NCI-H524 treated with DMSO at 0.1 percent for 48 hours (cell line): ENCODE data around the gene ARL6IP1.
"Not testable (repeated sequence)": the region's sequence is repeated elsewhere in the genome, so short reads cannot be mapped to it uniquely, and the experiment has no call there.

Experiments
- DNase-seq: peaks from one replicate; lab custom pipeline; 2025; lab: John Stamatoyannopoulos, UW

The ARL6IP1 gene

DNA sequence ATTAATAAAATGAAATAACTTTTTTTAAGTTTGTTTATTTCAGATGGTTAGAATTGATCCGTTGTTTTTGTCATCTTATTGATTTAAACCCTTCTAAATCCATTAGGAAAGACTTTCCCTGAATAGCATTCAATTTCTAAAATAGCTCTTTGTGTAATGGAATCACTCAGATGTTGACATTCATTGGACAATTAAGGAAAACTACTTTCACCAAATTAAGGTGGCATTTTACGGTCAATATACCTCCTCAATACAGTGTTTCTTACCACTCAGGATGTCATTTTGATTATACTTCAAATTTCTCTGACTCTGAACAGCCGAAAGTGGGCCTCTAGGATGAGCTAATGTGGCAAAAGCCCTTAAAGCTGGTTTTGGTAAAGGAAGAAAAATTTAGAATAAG, 1.8 kb downstream of the ARL6IP1 start:
- no peak for DNase-seq

DNA sequence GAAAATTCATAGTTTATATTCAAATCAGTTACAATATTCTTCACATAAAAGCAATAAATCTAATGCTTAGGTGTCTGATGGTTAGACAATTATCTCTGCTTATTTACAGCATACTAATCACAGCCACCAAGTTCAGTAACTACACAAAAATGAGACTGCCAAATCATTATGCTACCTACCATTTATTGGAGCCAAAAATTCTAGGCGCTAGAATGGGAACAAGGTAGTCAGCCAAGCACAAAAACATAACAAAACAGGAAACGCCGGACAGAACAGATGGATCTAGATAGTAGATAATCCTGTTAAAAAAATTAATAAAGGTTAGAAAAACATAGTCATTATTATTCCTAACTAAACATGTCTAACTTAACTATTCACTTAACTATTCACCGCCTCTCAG, 3.6 kb downstream of the ARL6IP1 start:
- no peak for DNase-seq

DNA sequence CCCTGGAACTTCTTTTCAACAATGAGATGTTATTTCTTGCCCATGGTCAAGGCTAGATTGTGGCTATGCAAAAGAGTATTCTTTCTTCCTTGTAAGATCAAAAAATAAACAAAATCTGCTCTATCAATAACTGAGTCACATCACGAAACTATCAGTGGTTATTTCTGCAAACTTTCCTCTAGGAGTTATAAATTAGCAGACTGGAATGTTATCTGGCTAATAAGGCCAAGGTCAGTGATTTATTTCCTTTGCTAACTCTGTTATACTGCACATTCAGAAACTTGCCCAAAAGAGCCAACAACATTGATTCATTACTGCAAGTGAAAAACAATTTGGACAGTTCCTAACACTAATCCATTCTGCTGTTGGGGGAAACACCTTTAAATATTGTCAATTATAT, 5.0 kb downstream of the ARL6IP1 start:
- DNase-seq = no peak

DNA sequence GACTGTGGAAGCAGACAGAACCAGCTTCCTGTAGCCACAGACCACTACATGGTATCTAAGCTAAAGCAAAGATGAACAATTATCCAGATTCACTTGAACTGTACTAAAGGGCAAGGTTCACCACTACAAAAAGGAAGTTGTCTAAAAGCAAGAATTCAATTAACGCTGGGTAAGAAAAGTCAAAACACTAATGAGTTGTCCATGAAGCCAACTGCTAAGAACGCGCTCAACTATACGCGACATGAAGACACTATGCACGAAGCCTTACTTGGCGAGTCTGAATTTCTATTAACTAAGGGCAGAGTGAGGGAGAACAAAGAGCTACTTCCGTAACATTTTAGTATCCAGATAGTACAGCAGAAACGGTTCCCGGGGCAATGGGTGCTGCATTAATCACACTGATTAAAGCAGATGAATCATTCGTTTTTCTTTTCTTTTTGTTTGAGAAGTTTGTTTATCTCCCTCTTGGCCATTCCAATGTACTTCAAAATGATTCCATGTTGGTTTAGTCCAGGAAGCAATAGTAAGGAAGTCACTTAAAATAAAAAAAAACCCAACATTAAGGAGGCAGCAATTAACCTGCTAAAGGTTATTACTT, 8.4 kb downstream of the ARL6IP1 start:
- DNase-seq = no peak

DNA sequence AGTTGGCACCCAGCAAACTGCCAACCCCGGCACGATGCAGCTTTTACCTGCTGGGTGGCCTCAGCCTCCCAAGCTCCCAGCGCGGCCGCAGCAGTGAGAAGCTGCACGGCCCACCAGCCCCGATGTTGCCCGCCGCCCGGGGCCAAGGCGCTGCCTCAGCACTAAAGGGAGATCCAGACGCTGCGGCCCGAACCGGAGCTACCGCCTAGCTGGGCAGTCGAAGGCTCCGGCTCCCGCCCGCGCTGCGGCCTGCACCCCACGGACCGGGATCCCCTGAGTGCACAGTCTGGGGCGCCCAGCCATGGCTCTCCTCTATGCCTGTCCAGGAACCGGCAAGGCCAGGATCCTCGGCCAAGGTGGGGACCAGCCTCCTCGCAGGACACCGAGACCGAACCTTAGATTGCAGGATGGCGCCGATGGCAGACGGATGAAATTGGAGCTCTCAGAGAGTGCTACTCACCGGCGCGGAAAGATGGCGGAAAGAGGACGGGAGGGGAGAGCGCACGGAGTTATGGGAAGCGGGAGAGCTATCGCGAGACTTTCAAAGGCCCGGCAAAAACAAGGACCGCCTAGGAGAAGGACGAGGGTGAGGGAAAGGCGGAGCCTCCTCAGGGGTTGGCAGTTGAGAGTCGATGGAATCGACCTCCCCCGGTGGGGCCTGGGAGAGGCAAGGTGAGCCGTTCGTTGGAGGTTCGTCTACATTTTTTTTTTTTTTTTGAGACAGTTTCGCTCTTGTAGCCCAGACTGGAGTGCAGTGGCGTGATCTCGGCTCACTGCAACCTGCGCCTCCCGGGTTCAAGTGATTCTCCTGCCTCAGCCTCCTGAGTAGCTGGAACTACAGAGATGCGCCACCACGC, 11.3 kb downstream of the ARL6IP1 start, which contains the start of gene RPS15A:
RPS15A (minus strand) TSS at position 485 of the 857 bp plus-strand sequence. CDS start 1,221 bp downstream, outside the sequence.
- DNase-seq = peak; percentile 86

DNA sequence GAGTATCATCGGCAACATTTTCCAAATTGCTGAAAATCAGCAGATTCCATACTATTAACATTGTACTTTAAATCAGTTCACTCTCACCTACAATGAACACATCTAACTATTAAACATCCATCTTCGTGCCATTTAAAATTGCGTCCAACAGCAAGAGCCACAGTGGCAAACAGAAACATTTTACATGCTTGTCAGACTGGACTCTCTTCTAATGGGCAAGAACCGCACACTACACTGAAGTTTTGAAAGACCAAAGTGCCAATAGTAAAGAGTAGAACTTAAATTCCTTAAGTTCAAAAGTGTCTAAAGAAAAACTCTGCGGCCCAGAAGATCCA, 11.9 kb downstream of the ARL6IP1 start:
- DNase-seq = no peak

DNA sequence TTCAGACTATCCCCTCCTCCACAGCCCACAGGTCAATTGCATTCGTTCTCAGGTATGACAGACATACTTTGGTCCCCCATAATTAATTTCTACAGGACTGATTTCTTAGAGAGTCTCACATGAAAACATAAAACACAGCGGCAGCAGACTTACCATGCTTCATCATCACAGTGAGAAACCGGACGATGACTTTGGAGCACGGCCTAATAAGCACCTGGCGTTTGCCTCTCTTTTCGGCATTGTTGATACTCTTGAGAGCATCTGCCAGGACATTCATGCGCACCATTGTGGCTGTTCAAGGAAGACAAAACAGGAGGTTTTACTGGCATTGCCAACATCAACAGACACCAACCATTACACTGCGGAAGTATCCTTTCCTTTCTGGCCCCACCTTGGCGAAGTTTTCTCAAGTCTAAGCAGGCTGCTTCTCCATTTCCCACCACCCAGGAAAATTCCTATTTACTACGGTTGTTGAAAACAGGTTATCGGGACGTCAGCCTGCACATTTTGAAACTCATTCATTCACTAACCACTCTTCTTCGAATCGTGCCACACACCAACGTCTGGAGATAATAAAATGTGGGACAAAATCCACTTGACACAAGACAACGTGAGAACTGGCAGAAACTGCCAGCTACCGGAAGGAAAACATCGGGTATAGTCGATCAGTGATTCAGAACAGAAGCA, 12.4 kb downstream of the ARL6IP1 start:
- DNase-seq = no peak

DNA sequence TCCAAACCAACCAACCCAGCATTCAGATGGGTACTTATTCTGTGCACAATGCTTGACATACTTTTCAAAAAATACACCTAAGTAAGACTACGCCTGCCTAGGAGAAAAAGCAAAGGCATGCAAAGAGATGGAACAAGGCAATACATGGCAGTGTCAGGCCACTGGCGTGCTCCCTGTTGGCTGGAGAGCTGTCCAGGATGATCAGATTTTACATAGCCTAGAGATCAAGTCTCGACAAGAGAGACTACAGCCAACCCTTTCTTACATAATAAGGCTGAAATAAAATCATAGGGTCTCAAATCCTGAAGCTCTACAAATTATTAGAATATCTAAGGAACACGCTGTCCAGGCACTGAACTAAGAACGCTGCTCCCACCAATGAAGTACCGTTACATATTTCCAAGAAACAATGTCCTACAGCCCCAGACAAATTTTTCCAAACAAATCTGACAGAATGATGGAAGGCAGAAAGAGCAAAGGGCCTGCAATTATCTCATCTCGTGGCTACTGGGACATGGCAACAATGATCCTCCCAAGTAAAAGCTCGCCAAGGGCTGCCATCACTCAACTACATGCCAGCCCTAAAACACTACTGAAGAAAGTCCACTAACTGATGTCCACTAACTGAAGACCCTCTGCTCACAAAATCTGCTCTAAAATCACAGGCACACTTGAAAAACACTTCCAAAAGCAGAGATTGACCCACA, 16.3 kb downstream of the ARL6IP1 start:
- DNase-seq = no peak

DNA sequence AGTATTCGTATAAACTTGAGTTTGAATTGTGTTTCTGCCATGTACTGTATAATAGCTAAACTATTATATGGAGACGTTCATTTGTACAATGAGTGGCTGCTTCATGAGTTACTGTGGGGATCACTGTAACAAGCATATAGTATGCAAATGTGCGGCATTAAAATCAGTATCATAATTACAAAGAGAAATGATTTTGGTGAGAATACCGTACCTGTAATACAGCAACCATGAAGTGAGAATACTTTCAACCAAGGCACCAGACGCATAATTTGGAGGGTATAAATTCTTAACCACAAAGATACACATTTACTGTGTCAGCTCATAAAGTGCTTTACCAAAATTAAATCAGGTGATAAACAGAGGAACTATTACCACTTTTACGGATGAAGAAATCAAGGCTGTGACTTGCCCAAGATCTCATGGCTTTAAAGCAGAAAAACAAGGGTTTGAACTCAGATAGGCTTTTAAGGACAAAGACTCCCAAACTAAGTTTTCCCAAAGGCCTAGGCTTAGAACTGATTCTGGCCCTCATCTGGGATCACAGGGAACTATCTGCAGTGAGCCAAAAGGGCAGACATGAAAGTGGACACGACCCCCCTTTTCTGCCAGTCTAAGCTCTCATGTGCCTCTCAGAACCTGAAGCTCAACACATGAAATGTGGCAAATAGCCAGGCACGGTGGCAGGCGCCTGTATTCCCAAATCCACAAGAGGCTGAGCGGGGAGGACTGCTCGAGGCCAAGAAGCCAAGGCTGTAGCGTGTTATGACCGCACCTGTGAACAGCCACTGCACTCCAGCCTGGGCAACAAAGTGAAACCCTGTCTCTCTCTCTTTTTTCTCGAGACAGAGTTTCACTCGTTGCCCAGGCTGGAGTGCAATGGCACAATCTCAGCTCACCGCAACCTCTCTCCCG, 17.7 kb downstream of the ARL6IP1 start:
- DNase-seq = no peak

DNA sequence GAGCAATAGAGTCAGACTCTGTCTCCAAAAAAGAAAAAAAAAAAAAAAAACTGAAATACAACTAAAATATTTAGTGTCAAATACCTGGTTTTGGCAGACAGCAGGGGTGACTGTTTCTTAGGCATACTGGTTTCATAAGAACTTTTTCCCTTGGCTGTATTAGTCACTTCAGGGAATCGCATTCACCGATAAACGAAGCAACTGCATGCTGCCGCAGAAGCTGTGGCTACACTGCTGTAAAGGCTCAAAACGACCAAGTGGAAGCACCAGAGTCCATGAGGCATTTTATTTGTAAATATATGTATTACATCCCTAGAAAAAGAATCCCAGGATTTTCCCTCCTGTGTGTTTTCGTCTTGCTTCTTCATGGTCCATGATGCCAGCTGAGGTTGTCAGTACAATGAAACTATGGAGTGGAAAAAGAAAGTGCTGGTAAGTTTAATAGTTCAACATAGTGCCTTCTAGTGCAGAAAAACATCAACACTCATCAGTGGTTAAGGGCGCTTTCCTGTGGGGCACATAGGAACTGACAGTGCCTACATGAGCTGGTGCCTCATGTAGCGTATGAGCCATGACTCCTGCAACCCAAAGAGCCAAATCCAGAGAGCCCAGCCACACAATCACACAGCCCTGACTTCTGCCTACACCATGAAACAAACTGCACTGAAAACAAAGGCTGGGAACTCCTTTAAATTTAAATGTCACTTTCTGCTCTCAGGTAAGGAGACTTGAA, 18.5 kb downstream of the ARL6IP1 start:
- DNase-seq = no peak

DNA sequence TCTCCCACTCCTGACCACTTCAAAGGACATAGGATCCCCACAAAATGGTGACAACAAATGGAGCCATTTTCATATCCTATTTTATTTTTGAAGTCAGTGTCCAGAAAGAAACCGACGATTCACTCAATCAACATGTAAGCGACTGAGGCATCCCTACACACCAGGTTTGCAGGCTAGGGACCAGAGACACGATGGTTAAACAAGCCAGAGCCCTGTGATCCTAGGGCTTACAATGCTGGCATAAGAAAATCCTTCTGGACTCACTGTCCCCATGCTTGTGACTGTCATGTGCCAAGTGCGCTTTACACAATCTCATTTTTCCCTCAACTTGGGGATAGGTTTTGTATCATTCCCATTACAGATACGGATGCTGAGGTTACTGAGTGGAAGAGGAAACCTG, 20.1 kb downstream of the ARL6IP1 start:
- not testable (repeated sequence) for DNase-seq

DNA sequence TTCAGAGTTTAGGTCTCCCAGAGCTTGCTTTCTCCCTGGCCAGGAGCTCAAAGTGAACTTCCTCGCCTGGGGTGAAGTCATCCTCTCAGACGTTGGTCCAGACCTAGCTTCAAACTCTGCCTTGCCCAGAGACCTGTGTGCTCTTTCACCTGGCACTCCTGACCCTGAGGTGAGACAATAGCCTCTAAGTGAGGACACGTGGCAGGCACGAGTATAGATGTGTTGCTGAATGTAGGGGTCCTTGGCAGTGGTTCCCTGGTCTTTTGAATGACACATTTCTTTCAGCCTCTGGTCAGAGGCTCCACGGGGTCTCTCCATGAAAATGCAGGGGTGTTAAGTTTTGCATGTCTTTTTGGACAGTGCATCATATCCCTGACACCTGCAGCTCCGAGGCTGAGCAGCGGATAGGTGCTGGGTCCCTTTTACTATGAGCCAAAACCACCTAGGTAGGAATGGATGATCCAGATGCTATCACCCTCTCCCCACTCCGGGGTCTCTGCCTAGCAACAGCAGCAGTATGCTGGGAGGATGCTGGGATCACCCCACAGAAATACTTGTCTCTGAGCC, 20.8 kb downstream of the ARL6IP1 start:
- DNase-seq = not testable (repeated sequence)

DNA sequence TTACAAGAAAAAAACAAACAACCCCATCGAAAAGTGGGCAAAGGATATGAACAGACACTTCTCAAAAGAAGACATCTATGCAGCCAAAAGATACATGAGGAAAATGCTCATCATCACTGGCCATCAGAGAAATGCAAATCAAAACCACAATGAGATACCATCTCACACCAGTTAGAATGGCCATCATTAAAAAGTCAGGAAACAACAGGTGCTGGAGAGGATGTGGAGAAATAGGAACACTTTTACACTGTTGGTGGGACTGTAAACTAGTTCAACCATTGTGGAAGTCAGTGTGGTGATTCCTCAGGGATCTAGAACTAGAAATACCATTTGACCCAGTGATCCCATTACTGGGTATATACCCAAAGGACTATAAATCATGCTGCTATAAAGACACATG, 23.7 kb downstream of the ARL6IP1 start:
- DNase-seq = not testable (repeated sequence)

DNA sequence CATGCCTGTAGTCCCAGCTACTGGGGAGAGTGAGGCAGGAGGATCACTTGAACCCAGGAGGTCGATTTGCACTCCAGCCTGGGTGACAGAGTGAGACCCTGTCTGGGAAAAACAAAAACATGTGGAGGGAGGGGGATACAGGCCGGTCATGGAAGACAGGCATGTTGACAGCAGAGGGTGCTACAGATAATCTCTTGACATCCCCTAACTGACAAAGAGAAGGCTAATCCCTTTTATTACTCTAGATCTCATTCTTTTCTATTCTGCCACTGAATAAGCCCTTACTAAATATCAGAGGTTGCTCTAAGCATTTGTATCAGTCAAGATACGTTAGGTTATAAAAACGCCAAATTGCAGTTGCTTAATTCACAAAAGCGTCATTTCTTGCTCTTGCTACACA, 25.0 kb downstream of the ARL6IP1 start:
- not testable (repeated sequence) for DNase-seq

DNA sequence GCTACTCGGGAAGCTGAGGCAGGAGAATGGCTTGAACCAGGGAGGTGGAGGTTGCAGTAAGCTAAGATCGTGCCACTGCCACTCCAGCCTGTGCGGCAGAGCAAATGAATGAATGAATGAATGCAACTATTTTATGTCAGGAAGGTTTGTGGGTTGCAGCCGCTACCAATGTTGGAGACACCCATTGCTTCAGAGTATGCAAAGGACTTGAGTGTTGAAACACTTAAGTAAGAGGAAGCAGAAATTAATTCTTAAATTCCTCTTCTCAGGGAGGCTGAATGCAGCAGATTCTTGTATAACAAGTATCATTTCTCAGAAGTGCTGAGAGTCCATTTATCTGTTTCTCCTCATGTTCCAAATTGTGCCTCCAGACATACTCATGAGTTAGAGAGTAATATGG, 26.7 kb downstream of the ARL6IP1 start:
- not testable (repeated sequence) for DNase-seq

DNA sequence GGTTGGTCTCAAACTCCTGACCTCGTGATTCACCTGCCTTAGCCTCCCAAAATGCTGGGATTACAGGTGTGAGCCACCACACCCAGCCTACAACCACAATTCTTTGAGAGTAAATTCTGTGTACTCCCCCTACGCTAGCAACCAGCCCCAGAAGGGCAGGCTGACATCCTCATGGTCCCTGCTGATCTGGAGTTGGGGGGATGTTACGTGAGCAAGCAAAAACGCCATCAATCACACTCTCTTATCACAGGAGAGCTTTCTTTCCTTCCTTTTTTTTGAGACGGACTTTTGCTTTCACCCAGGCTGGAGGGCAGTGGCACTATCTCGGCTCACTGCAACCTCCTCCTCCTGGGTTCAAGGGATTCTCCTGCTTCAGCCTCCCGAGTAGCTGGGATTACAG, 29.2 kb downstream of the ARL6IP1 start:
- not testable (repeated sequence) for DNase-seq

DNA sequence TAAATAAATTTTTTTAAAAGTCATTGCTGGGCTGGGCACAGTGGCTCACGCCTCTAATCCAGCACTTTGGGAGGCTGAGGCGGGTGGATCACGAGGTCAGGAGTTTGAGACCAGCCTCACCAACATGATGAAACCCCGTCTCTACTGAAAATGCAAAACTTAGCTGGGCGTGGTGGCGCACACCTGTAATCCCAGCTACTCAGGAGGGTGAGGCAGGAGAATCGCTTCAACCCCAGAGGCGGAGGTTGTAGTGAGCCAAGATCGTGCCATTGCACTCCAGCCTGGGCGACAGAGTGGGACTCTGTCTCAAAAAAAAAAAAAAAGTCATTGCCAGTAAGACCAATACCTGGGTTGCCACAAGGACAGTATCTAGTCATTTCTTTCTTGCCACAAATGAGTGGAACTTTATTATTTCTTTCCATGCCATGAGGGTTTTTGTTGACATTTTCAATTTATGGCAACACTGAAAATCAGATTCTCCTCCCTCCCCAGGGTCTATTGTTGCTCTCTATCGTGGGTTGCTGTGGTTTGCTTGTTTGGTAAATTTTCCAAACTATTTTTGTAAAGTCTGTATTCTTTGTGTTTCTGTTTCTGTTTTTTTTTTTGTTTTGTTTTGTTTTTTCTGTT, 30.9 kb downstream of the ARL6IP1 start:
- DNase-seq = not testable (repeated sequence)

DNA sequence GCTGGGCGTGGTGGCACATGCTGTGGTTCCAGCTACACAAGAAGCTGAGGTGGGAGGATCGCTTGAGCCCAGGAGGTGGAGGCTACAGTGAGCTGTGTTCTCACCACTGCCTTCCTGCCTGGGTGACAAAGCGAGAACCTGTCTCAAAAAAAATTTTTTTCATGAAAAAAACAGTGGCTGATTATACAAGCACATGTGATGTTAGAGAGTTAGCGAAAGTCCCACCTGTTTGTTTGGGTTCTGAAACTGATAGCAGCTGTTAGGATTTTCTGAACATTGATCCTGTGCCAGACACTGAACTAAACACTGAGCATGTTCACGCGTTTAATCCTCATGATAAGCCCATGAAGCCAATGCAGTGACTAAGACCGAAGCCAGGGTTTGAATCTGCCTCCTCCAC, 34.1 kb downstream of the ARL6IP1 start:
- peak; percentile 15 for DNase-seq

DNA sequence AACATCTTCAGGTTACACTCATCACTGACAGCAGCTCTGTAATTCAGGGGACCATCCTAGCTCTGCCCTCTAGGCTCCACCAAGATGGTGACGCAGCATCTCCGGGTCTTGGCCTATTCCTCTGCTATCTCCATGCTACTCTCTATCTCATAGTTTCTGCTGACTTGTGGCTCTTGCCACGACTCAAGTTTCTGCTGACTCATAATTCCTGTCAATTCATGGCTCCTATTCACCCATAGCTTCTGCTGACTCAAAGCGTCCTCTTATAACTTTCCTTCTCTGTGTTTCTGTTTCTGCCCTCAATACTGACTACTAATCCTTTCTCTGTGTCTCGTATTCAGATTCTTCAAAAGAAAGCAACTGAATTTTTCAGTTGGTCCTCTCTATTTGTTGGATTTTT, 38.6 kb downstream of the ARL6IP1 start:
- DNase-seq = not testable (repeated sequence)
